ENCODE measurements around the gene ST3GAL5.

Gene ST3GAL5

GRCh38 chr2:85790032-85790431 lies 98.8 kb downstream of the ST3GAL5 start:
- ATAC-seq (no peak), DNase-seq (no peak)

- DNase-seq (no peak), ATAC-seq (no peak)
These were observed 99.5 kb downstream of the ST3GAL5 start for GRCh38 chr2:85789271-85789670.

- ATAC-seq (no peak), DNase-seq (no peak)
These were observed 100.2 kb downstream of the ST3GAL5 start for GRCh38 chr2:85788603-85789002.

GRCh38 chr2:85787981-85788340 lies 100.8 kb downstream of the ST3GAL5 start:
- DNase-seq (no peak), ATAC-seq (no peak)

GRCh38 chr2:85787282-85787980 lies 101.4 kb downstream of the ST3GAL5 start:
- ATAC-seq = no peak
- no peak for DNase-seq
